H1 (cell line): ENCODE measurements around the gene TEX55. TPM values are rescaled to one million over a fixed set of nuclear protein-coding genes. Genes with fewer than 3 reads are reported as not detected.

Experiments used
- CTCF ChIA-PET: fragments of 300-600 bp; sonication (Branson Sonifier 250); formaldehyde crosslinking; loops from one replicate; lab custom pipeline; 2021; ENCODE audit not compliant: partially characterized antibody; lab: Charles Lee
- POLR2A ChIA-PET: fragments of 300-600 bp; sonication (Branson Sonifier 250); formaldehyde crosslinking; loops from one replicate; lab custom pipeline; 2021; ENCODE audit warnings: inconsistent platforms; ENCODE audit not compliant: partially characterized antibody; lab: Charles Lee
- DNase-seq, 2 experiments: peaks; one replicate each; pipeline versions ENCODE4 v3.0.0 to v3.0.0-alpha.2; 2010 to 2022; ENCODE audit warnings: low spot score in 2 of 2, low read depth in 1 of 2, mixed read lengths in 1 of 2
- FAIRE-seq: peaks from 2 replicates; lab custom pipeline; 2011; peaks lifted over from hg19 to GRCh38; lab: Jason Lieb, UNC
- H2AFZ ChIP-seq: 2 replicates; pipeline ENCODE4 v1.8.1; 2012; ENCODE audit warnings: low read length, inconsistent platforms
- H2AK5ac ChIP-seq: 2 replicates; pipeline ENCODE4 v1.6.1; 2013; ENCODE audit warnings: low read depth, low read length
- H2BK120ac ChIP-seq: replicated peaks from 2 replicates; pipeline ENCODE3; 2013; ENCODE audit warnings: low read depth, low read length, inconsistent platforms
- H2BK12ac ChIP-seq: 2 replicates; pipeline ENCODE4 v1.6.1; 2013; ENCODE audit warnings: low read depth, low read length
- H2BK15ac ChIP-seq: 2 replicates; pipeline ENCODE4 v1.6.1; 2013; ENCODE audit warnings: low read length
- H2BK20ac ChIP-seq: 2 replicates; pipeline ENCODE4 v1.6.1; 2013; ENCODE audit warnings: low read length
- H2BK5ac ChIP-seq: 2 replicates; pipeline ENCODE4 v1.6.1; 2013; ENCODE audit warnings: low read depth, low read length
- H3K14ac ChIP-seq: 2 replicates; pipeline ENCODE4 v1.6.1; 2013; ENCODE audit warnings: inconsistent platforms; ENCODE audit not compliant: insufficient read length
- H3K18ac ChIP-seq: 2 replicates; pipeline ENCODE4 v1.6.1; 2013; ENCODE audit warnings: low read length; ENCODE audit errors: extremely low read depth
- H3K23ac ChIP-seq: 2 replicates; pipeline ENCODE4 v1.6.1; 2013; ENCODE audit warnings: inconsistent platforms; ENCODE audit not compliant: insufficient read length
- H3K23me2 ChIP-seq: 2 replicates; pipeline ENCODE4 v1.6.1; 2013; ENCODE audit warnings: low read depth, low read length
- H3K27ac ChIP-seq: 2 replicates; pipeline ENCODE4 v1.6.1; 2011; ENCODE audit warnings: low read depth, low read length, inconsistent platforms
- H3K27me3 ChIP-seq, 4 experiments: replicated peaks in 1 of 4; 1 replicate in 1 of 4; 2 replicates in 3 of 4; pipeline versions ENCODE4 v1.6.1 to v1.8.1; 2011 to 2013; ENCODE audit warnings: low read length in 3 of 4, mild to moderate bottlenecking in 3 of 4, inconsistent platforms in 2 of 4, mixed read lengths in 2 of 4, moderate library complexity in 1 of 4; ENCODE audit not compliant: control insufficient read depth in 3 of 4, insufficient read depth in 3 of 4; ENCODE audit errors: extremely low read depth in 1 of 4
- H3K36me3 ChIP-seq, 4 experiments: 2 replicates each; pipeline versions ENCODE4 v1.6.1 to v1.8.1; 2011 to 2013; ENCODE audit warnings: mild to moderate bottlenecking in 4 of 4, low read length in 3 of 4, moderate library complexity in 2 of 4, control low read depth in 1 of 4, inconsistent platforms in 1 of 4; ENCODE audit not compliant: insufficient read depth in 4 of 4, control insufficient read depth in 2 of 4
- H3K4ac ChIP-seq: replicated peaks from 2 replicates; pipeline ENCODE3; 2013; ENCODE audit warnings: low read length, low read depth, mixed read lengths, inconsistent platforms; ENCODE audit not compliant: insufficient read length
- H3K4me1 ChIP-seq, 4 experiments: replicated peaks in 1 of 4; 1 replicate in 1 of 4; 2 replicates in 3 of 4; pipeline versions ENCODE4 v1.6.1 to v1.8.1; 2011 to 2013; ENCODE audit warnings: low read length in 3 of 4, inconsistent platforms in 2 of 4, mixed read lengths in 1 of 4; ENCODE audit not compliant: insufficient read depth in 4 of 4, control insufficient read depth in 3 of 4
- H3K4me2 ChIP-seq, 2 experiments: 2 replicates each; pipeline versions ENCODE4 v1.6.1 to v1.8.1; 2011 to 2013; ENCODE audit warnings: low read depth in 2 of 2, low read length in 2 of 2, control low read depth in 1 of 2, inconsistent platforms in 1 of 2, mild to moderate bottlenecking in 1 of 2; ENCODE audit not compliant: insufficient read depth in 1 of 2
- H3K4me3 ChIP-seq, 4 experiments: fragments of 200-600, 300-600 bp in 1 of 4; sonication (generic), shearing (Covaris generic), sonication (Bioruptor Twin) in 1 of 4; 2 replicates each; pipeline versions ENCODE4 v1.5.1 to v1.8.1; 2011 to 2016; ENCODE audit warnings: low read length in 4 of 4, low read depth in 3 of 4, control low read depth in 2 of 4, inconsistent platforms in 2 of 4, mild to moderate bottlenecking in 2 of 4, mixed read lengths in 1 of 4, moderate library complexity in 1 of 4; ENCODE audit not compliant: insufficient read depth in 2 of 4; ENCODE audit errors: extremely low read depth in 1 of 4
- H3K56ac ChIP-seq: replicated peaks from 2 replicates; pipeline ENCODE3; 2013; ENCODE audit warnings: low read depth, mild to moderate bottlenecking, mixed read lengths, low read length, inconsistent platforms; ENCODE audit not compliant: insufficient read length
- H3K79me1 ChIP-seq: 2 replicates; pipeline ENCODE4 v1.6.1; 2013; ENCODE audit warnings: low read depth, low read length, control low read depth
- H3K79me2 ChIP-seq, 2 experiments: 2 replicates each; pipeline versions ENCODE4 v1.6.1 to v1.8.1; 2012 to 2013; ENCODE audit warnings: low read length in 2 of 2, mild to moderate bottlenecking in 2 of 2, inconsistent platforms in 1 of 2; ENCODE audit not compliant: insufficient read depth in 2 of 2, control insufficient read depth in 1 of 2
- H3K9ac ChIP-seq, 4 experiments: replicated peaks in 1 of 4; 1 replicate in 1 of 4; 2 replicates in 3 of 4; pipeline versions ENCODE4 v1.6.1 to v1.8.1; 2011 to 2013; ENCODE audit warnings: low read depth in 3 of 4, low read length in 3 of 4, control low read depth in 2 of 4, mild to moderate bottlenecking in 2 of 4, moderate library complexity in 2 of 4, inconsistent platforms in 1 of 4; ENCODE audit errors: extremely low read depth in 1 of 4
- H3K9me3 ChIP-seq, 2 experiments: 2 replicates each; pipeline versions ENCODE4 v1.6.1 to v1.8.1; 2012 to 2013; ENCODE audit warnings: mild to moderate bottlenecking in 2 of 2, moderate library complexity in 2 of 2, control low read depth in 1 of 2, inconsistent platforms in 1 of 2, low read depth in 1 of 2, low read length in 1 of 2, mixed read lengths in 1 of 2; ENCODE audit not compliant: insufficient read depth in 2 of 2
- H4K20me1 ChIP-seq, 2 experiments: replicated peaks in 1 of 2; 2 replicates each; pipeline versions ENCODE3 to v1.8.1; 2011 to 2013; ENCODE audit warnings: inconsistent platforms in 2 of 2, low read length in 2 of 2, mild to moderate bottlenecking in 1 of 2; ENCODE audit not compliant: insufficient read depth in 2 of 2, control insufficient read depth in 1 of 2
- H4K5ac ChIP-seq: 2 replicates; pipeline ENCODE4 v1.6.1; 2013; ENCODE audit warnings: low read length, low read depth, mixed read lengths, inconsistent platforms; ENCODE audit not compliant: insufficient read length
- H4K8ac ChIP-seq: 2 replicates; pipeline ENCODE4 v1.8.0; 2013; ENCODE audit warnings: mild to moderate bottlenecking, moderate library complexity, low read length, inconsistent platforms; ENCODE audit not compliant: insufficient read depth; ENCODE audit errors: extremely low read depth
- H4K91ac ChIP-seq: replicated peaks from 2 replicates; pipeline ENCODE3; 2013; ENCODE audit warnings: low read length, mixed read lengths, inconsistent platforms; ENCODE audit not compliant: insufficient read length
- HDAC6 ChIP-seq: IDR thresholded peaks from one replicate; pipeline ENCODE4 v1.7.1; 2012; ENCODE audit warnings: low read depth, mild to moderate bottlenecking, inconsistent platforms, low read length, moderate library complexity
- POLR2AphosphoS5 ChIP-seq: IDR thresholded peaks from 2 replicates; pipeline ENCODE4 v1.6.1; 2011; ENCODE audit warnings: low read depth, low read length
- WGBS, 2 experiments: shearing (Covaris generic) in 1 of 2; methylation state at CpG; one replicate each; pipeline versions ENCODE4 v1.1.6 to v1.1.7; 2013 to 2015; ENCODE audit warnings: low lambda C conversion rate in 2 of 2, mixed read lengths in 2 of 2, inconsistent platforms in 1 of 2, low coverage in 1 of 2, missing lambda C conversion rate in 1 of 2; ENCODE audit not compliant: insufficient replicate concordance in 2 of 2, insufficient coverage in 1 of 2, insufficient read length in 1 of 2; ENCODE audit errors: extremely low coverage in 1 of 2, missing lambda C conversion rate in 1 of 2; 5-methylcytosine and 5-hydroxymethylcytosine counted together
- polyA plus RNA-seq, 7 experiments: library from polyadenylated mRNA; depleted of rRNA in 3 of 7; stranded (reverse) in 5 of 7; unstranded in 2 of 7; fragments of >200 nt in 5 of 7; fragments of 200-250 nt in 2 of 7; gene quantifications; 1 replicate in 5 of 7; 2 replicates in 1 of 7; 4 replicates in 1 of 7; pipeline versions ENCODE4 v1.2.1 to v1.2.3, GENCODE V29; 2011 to 2013; ENCODE audit warnings: missing spikeins in 2 of 7, mixed read lengths in 2 of 7
- total RNA-seq: library from RNA; stranded (reverse); fragmentation: NEBNext Ultra II Directional; extraction: Animal tissue kit (Norgen Biotek cat#: 25700); gene quantifications from 2 replicates; pipeline ENCODE4 v1.2.1, GENCODE V29; 2021

The TEX55 gene
- total and polyA plus RNA-seq, 2 of the 8 experiments (the other 6 are each of a cell fraction or from before 2014, with no cell fraction given), result not detected

DNA sequence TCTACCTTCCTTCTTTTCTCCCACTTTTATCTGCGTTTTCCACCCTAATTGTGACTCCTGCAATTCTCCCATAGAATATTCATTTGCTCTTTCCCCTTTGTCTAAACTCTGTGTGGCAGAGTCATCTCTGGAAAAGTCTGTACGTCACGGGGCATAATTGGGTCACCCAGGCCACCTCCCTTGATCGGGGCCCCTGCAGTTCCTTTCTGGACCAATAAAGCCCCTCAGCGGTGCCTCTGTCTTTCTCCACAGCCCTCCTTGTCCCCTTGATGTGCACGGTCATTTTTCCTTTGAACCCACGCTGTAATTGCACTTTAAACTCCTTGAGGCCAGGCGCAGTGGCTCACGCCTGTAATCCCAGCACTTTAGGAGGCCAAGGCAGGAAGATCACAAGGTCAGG, 38.1 kb downstream of the TEX55 start:
- peaks cover 0 to 3% (median under 1%) of the 10 kb centered on the region in 4 experiments; a peak in 3 of 7 replicates for H3K27me3 ChIP-seq
- TF ChIP-seq HDAC6 (no peak), POLR2AphosphoS5 (no peak)

More for the DNA sequence above, 38.1 kb downstream of the TEX55 start:
- ChIA-PET CTCF (no interaction called here), POLR2A (no interaction called here)
- Histone ChIP-seq H2BK15ac (no peak overlapping the region), H2AFZ (no peak overlapping the region), H3K27ac (no peak overlapping the region), H3K4ac (no peak overlapping the region), H2BK5ac (no peak overlapping the region), H3K14ac (no peak overlapping the region), H4K20me1 (no peaks in the 10 kb centered on the region), H3K79me1 (no peaks in the 10 kb centered on the region), H4K91ac (no peak overlapping the region), H2AK5ac (no peak overlapping the region), H2BK20ac (no peak overlapping the region), H3K36me3 (no peaks in the 10 kb centered on the region), H2BK120ac (no peak overlapping the region), H3K56ac (no peak overlapping the region), H3K4me3 (no peak overlapping the region), H4K8ac (no peak overlapping the region; the same call in 1 of the 2 replicates), H3K23ac (no peak overlapping the region), H2BK12ac (no peak overlapping the region), H4K5ac (no peak overlapping the region), H3K9ac (no peak overlapping the region), H3K9me3 (no peaks in the 10 kb centered on the region), H3K4me2 (no peak overlapping the region), H3K18ac (no peak overlapping the region), H3K4me1 (no peaks in the 10 kb centered on the region), H3K23me2 (no peaks in the 10 kb centered on the region), H3K79me2 (no peaks in the 10 kb centered on the region)
- DNase-seq, result no peak
- WGBS, 2 experiments, result 97% methylated on average over 9 of the region's 9 CpGs; no CpG with 5 or more reads in 1 of the 2 experiments
- FAIRE-seq, result no peak
